Chondrocyte (in vitro differentiated cells): ENCODE results near the gene CASP8AP2. TPM values are rescaled to one million over a fixed set of nuclear protein-coding genes. Genes with fewer than 3 reads are reported as not detected.
"Not testable (repeated sequence)": the region's sequence is repeated elsewhere in the genome, so short reads cannot be mapped to it uniquely, and the experiment has no call there.

Source experiments
- DNase-seq: peaks from one replicate; pipeline ENCODE4 v3.0.0; 2021; ENCODE audit warnings: mixed read lengths, low spot score
- H3K27ac Mint-ChIP-seq: one replicate; pipeline ENCODE4 v1.8.0; 2021; ENCODE audit warnings: mild to moderate bottlenecking, moderate library complexity, mixed read lengths; ENCODE audit not compliant: unreplicated experiment
- H3K27me3 Mint-ChIP-seq: 2 replicates; pipeline ENCODE4 v1.8.0; 2021; ENCODE audit warnings: low read depth, mixed read lengths
- H3K36me3 Mint-ChIP-seq: 2 replicates; pipeline ENCODE4 v1.8.0; 2021; ENCODE audit warnings: low read depth, mixed read lengths
- H3K4me1 Mint-ChIP-seq: 2 replicates; pipeline ENCODE4 v1.8.0; 2021; ENCODE audit warnings: low read depth, mild to moderate bottlenecking, mixed read lengths
- H3K4me3 Mint-ChIP-seq: one replicate; pipeline ENCODE4 v1.8.0; 2021; ENCODE audit warnings: mild to moderate bottlenecking, moderate library complexity, mixed read lengths; ENCODE audit not compliant: unreplicated experiment
- H3K9me3 Mint-ChIP-seq: 2 replicates; pipeline ENCODE4 v1.8.0; 2021; ENCODE audit warnings: low read depth, mixed read lengths
- total RNA-seq: library from RNA; stranded (reverse); gene quantifications from 3 replicates; pipeline ENCODE4 v1.2.1, GENCODE V29; 2021
- TF ChIP-seq, protein P1 (sequence below): fragments of 200-600 bp; sonication (generic); IDR thresholded peaks from 2 replicates; pipeline ENCODE4 v1.5.0; 2021; ENCODE audit warnings: antibody characterized with exemption, mild to moderate bottlenecking, moderate library complexity

CASP8AP2 gene
- total RNA-seq, 1 donor from 2014 or later = 14.3 TPM

- Mint-ChIP-seq H3K4me3 (peak within 1 kb of the TSS; percentile 92), H3K27me3 (no peaks in the 10 kb centered on the region), H3K4me1 (peaks cover 26% of the 10 kb centered on the region), H3K9me3 (no peaks in the 10 kb centered on the region), H3K36me3 (no peaks in the 10 kb centered on the region), H3K27ac (peak within 1 kb of the TSS; percentile 94)
- TF ChIP-seq, protein P1, sequence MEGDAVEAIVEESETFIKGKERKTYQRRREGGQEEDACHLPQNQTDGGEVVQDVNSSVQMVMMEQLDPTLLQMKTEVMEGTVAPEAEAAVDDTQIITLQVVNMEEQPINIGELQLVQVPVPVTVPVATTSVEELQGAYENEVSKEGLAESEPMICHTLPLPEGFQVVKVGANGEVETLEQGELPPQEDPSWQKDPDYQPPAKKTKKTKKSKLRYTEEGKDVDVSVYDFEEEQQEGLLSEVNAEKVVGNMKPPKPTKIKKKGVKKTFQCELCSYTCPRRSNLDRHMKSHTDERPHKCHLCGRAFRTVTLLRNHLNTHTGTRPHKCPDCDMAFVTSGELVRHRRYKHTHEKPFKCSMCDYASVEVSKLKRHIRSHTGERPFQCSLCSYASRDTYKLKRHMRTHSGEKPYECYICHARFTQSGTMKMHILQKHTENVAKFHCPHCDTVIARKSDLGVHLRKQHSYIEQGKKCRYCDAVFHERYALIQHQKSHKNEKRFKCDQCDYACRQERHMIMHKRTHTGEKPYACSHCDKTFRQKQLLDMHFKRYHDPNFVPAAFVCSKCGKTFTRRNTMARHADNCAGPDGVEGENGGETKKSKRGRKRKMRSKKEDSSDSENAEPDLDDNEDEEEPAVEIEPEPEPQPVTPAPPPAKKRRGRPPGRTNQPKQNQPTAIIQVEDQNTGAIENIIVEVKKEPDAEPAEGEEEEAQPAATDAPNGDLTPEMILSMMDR = no peak
- DNase-seq = peak; percentile 94
Observed at GRCh38 chr6:89819336-89820130, 10.1 kb upstream of the CASP8AP2 start, which contains the start of gene MDN1. Gene MDN1, minus strand, starts transcription at chr6:89819794. Its CDS starts 187 bp downstream, at chr6:89819607.

- Mint-ChIP-seq H3K27me3 (no peaks in the 10 kb centered on the region), H3K9me3 (no peaks in the 10 kb centered on the region), H3K4me1 (peaks cover 28% of the 10 kb centered on the region), H3K36me3 (no peaks in the 10 kb centered on the region), H3K27ac (peak overlapping the region; percentile 91), H3K4me3 (peak overlapping the region; percentile 35)
- DNase-seq = no peak
- TF ChIP-seq, protein P1 = no peak
Observed at GRCh38 chr6:89826029-89826528, 3.6 kb upstream of the CASP8AP2 start.

DNA sequence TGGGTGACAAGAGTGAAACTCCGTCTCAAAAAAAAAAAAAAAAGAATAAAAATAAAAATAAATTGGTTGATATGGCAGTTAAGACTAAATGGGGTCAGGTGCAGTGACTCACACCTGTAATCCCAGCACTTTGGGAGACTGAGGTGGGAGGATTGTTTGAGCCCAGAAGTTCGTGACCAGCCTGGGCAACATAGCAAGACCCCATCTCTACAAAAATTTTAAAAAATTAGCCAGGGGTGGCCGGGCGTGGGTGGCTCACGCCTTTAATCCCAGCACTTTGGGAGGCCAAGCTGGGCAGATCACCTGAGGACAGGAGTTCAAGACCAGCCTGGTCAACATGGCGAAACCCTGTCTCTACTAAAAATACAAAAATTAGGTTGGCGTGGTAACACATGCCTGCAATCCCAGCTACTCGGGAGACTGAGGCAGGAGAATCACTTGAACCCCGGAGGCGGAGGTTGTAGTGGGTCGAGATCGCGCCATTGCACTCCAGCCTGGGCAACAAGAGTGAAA is 1.1 kb upstream of the CASP8AP2 start:
- not testable (repeated sequence) for H3K36me3 Mint-ChIP-seq, H3K27me3 Mint-ChIP-seq, H3K9me3 Mint-ChIP-seq
- Mint-ChIP-seq H3K4me1 (peaks cover 31% of the 10 kb centered on the region), H3K4me3 (peak overlapping the region; percentile 98), H3K27ac (peak overlapping the region; percentile 94)
- DNase-seq = peak; percentile 39

- Mint-ChIP-seq H3K4me1 (peaks cover 31% of the 10 kb centered on the region), H3K36me3 (peaks cover 7% of the 10 kb centered on the region), H3K9me3 (no peaks in the 10 kb centered on the region), H3K4me3 (peak overlapping the region; percentile 98), H3K27ac (peak overlapping the region; percentile 94), H3K27me3 (no peaks in the 10 kb centered on the region)
- DNase-seq = no peak
- TF ChIP-seq, protein P1 = no peak
Observed at GRCh38 chr6:89828988-89829471, 650 bp upstream of the CASP8AP2 start.

DNA sequence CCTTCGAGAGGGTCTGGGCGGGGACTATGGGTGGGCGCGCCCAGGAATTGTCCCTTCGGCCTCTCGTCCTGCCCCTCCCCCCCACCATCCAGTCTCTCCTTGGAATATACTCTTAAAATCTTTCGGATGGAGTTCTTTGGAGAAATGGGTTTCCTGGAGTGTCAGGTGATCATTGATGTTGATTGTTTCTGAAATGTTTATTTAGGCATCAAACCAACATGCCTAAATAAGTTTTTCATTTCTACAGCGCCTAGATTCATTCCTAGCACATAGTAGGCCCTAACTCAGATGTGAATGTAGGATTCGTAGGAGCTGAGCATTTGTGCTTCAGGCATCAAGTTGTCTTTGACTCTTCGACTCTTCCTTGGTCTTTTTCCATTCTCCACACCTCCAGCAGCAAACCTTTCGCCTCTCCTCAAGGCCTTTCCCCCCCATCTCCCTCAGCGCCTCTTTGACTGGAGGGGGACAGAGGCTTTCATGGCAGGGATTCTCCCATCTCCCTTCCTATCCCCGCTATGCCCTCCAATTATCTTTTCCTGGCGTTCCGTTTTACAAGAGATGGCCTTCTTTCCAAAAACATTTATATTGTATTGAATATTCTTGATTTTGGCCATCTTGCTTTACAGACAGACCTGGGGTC is 610 bp downstream of the CASP8AP2 start:
- peaks cover 35% of the 10 kb centered on the region for H3K4me1 Mint-ChIP-seq
- no peaks in the 10 kb centered on the region for H3K27me3 Mint-ChIP-seq
- H3K36me3 Mint-ChIP-seq = peaks cover 9% of the 10 kb centered on the region
- no peaks in the 10 kb centered on the region for H3K9me3 Mint-ChIP-seq
- peak overlapping the region; percentile 98 for H3K4me3 Mint-ChIP-seq
- H3K27ac Mint-ChIP-seq = peak overlapping the region; percentile 94
- DNase-seq = no peak
- TF ChIP-seq, protein P1 = no peak
